HG02588 (cell line): ENCODE data around the gene GALNT2.

Experiments
- ATAC-seq: cut with Tn5 transposase; IDR thresholded peaks from one replicate; pipeline ENCODE4 v1.9.1; 2021; ENCODE audit warnings: mild to moderate bottlenecking, moderate library complexity; ENCODE audit not compliant: unreplicated experiment

Gene GALNT2

GRCh38 chr1:230125640-230126528 lies 58.8 kb downstream of the GALNT2 start:
- no peak for ATAC-seq

GRCh38 chr1:230126529-230127104 lies 59.6 kb downstream of the GALNT2 start:
- no peak for ATAC-seq

- ATAC-seq = no peak
Observed at GRCh38 chr1:230127105-230128054, 60.3 kb downstream of the GALNT2 start.

GRCh38 chr1:230128569-230129285 lies 61.7 kb downstream of the GALNT2 start:
- ATAC-seq = no peak

GRCh38 chr1:230129341-230129740 lies 62.3 kb downstream of the GALNT2 start:
- no peak for ATAC-seq

- no peak for ATAC-seq
Observed at GRCh38 chr1:230130172-230130944, 63.3 kb downstream of the GALNT2 start.

- ATAC-seq = no peak
Observed at GRCh38 chr1:230131457-230131856, 64.4 kb downstream of the GALNT2 start.

GRCh38 chr1:230132758-230133157 lies 65.7 kb downstream of the GALNT2 start:
- no peak for ATAC-seq

- ATAC-seq = no peak
Observed at GRCh38 chr1:230135726-230136125, 68.7 kb downstream of the GALNT2 start.

- no peak for ATAC-seq
Observed at GRCh38 chr1:230136453-230137336, 69.7 kb downstream of the GALNT2 start.

- ATAC-seq = no peak
Observed at GRCh38 chr1:230137337-230137815, 70.3 kb downstream of the GALNT2 start.

GRCh38 chr1:230138561-230139239 lies 71.7 kb downstream of the GALNT2 start:
- ATAC-seq = no peak

- no peak for ATAC-seq
Observed at GRCh38 chr1:230139315-230139714, 72.3 kb downstream of the GALNT2 start.

GRCh38 chr1:230139741-230140140 lies 72.7 kb downstream of the GALNT2 start:
- ATAC-seq = no peak

GRCh38 chr1:230140221-230141020 lies 73.4 kb downstream of the GALNT2 start:
- no peak for ATAC-seq

GRCh38 chr1:230141021-230141648 lies 74.1 kb downstream of the GALNT2 start:
- no peak for ATAC-seq
